NOMO-1 (cell line): ENCODE results near the gene PALD1.

Experiments used
- DNase-seq, 2 experiments: peaks; one replicate each; lab custom pipeline; 2025; ENCODE audit not compliant: unreplicated experiment in 2 of 2; lab: John Stamatoyannopoulos, UW

Gene PALD1

GRCh38 chr10:70504521-70505358 is 26.2 kb downstream of the PALD1 start:
- DNase-seq = no peak

GRCh38 chr10:70505908-70506307 is 27.3 kb downstream of the PALD1 start:
- no peak for DNase-seq

- DNase-seq = no peak
Measured at GRCh38 chr10:70507966-70508365, 29.4 kb downstream of the PALD1 start.

GRCh38 chr10:70508912-70509756 is 30.6 kb downstream of the PALD1 start:
- DNase-seq = no peak

DNA sequence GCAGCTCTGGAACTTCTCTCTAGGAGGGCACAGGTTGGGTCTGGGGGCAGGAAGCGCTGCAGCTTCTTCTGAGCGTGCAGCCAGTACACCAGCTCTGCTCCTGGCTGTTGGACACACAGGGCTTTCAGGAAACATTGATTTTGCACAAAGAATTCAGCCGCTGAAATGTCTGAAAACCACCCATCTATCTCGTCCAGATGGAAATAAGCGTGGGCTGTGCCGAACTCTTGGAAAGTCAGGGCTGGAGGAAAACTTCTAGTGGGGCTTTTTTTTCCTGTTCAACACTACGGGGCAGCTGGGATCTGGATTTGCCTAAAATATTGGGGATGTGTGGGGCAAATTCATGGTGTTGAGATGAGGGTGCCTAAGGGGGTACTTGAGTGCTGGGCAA is 31.2 kb downstream of the PALD1 start:
- DNase-seq = no peak

- no peak for DNase-seq
Measured at GRCh38 chr10:70510453-70510852, 31.9 kb downstream of the PALD1 start.

DNA sequence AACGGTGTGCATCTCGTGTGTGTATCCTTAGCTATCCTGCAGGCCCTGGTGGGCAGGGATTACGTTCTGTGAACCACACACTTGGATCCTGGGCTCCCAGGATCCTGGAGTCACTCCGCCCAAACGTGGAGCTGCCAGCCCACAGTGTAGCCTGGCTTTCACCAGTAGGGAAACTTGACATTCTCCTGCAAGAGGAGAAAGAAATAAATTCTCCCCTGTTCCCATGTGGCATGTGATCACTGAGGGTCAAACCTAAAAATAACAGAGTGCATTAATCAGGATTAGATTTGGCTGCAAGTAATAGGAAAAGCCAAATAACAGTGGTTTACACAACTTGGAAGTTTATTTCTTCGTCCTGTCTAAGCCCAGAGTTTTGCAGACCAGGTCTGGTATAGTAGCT is 32.3 kb downstream of the PALD1 start:
- DNase-seq = no peak

DNA sequence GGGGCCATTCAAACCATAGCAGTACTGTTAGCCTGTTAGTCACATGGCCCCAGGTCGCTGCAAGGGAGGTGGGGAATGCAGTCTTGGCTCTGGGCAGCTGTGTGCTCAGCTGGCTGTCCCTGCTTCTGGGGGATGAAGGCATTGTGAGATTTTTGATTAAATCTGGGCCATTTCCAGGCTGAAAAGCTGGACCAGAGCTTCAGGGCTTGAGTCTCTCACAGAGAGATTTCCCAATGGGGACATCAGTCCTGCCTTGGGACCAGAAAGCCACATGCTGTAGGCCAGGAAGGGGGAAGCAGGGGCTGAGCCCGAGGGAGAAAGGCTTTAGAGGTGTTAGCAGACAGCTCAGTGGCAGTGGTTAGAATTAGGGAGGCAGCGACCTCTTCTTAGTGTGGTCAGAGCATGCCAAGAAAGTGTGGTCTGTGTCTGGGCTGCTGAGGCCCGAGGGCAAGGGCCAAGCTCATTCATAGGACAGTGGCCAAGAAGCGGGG is 33.6 kb downstream of the PALD1 start:
- no peak for DNase-seq

DNA sequence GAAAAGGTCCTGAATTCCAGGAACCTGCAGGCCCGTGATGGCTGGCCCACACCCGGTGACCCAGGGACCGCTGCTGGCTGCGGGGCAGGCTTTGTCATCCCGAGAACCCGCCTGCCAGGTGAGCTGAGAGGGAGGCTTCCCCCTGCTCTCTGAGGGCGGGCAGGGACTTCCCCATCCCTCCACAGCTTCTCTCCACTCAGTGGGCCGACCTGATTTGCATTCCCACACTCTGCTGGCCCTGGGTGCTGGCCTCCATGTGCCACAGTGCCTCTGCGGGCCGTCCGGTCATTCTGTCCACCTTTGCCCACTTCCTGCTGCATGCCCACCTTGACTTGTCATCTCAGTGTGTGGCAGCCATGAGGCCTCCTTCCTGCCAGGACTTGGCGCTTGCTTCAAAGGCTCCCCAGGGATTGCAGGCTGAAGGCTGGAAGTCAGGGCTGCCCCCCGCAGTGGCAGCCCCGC is 35.3 kb downstream of the PALD1 start:
- DNase-seq = no peak

GRCh38 chr10:70514591-70514990 is 36.0 kb downstream of the PALD1 start:
- DNase-seq = no peak

- no peak for DNase-seq
Measured at GRCh38 chr10:70515035-70515667, 36.6 kb downstream of the PALD1 start.

GRCh38 chr10:70518695-70519094 is 40.1 kb downstream of the PALD1 start:
- DNase-seq = no peak

DNA sequence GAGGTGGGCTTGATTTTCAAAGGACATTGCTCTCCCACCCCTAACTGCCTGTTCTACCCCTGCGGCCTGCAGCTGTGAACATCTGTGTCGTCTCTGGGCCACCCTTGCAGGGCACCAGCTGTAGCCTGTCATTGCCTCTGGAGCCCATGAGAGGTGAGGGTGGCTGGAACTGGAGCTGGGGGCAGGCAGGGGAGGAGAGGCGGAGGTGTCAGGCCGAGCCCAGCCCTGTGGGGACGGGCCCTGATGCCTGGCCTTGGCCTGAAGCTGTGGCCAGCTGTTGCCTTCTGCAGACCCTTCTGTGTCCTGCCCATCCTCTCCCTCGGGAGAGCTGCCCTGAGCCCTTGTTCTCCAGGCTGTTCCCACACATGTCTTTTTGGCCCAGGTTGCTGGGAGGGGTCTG is 44.5 kb downstream of the PALD1 start:
- DNase-seq = no peak

DNA sequence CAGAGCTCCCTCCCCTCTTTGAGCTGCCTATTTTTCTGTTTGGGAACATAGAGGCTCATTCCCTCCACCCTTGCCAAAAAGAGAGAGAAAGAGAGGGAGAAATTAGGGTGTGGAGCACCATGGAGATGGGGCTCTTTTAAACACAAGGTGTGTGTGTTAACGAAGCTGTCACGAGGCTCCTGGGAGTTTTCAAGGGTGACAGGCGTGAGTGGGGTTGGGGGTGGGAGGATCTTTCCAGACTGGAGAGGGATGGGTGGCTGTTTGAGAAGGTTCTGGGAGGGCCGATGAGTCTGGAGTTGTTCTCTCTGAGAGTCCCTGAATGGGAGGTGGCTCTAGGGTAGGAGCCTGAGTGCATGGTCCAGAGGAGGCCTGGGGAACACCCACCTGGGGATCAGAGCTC is 45.0 kb downstream of the PALD1 start:
- DNase-seq = no peak

DNA sequence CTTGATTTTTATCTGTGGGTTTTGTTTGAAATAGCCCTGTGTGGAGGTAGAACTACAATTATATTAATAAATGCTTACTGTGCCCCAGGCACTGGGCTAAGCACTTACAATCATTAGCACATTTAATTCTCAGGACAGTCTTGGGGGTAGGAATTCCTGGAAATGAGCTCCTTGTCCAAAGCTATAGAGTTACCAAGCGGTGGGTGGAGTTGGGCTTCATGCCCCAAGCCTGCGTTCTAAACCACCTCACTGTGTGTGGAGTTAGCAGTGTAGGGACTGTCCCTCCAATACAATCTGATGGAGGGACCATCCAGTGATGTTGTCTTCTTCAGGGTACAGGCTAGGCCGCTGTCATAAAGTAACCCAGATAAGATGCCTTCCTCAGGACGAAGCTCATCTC is 49.7 kb downstream of the PALD1 start:
- no peak for DNase-seq

GRCh38 chr10:70528741-70529362 is 50.3 kb downstream of the PALD1 start:
- no peak for DNase-seq

DNA sequence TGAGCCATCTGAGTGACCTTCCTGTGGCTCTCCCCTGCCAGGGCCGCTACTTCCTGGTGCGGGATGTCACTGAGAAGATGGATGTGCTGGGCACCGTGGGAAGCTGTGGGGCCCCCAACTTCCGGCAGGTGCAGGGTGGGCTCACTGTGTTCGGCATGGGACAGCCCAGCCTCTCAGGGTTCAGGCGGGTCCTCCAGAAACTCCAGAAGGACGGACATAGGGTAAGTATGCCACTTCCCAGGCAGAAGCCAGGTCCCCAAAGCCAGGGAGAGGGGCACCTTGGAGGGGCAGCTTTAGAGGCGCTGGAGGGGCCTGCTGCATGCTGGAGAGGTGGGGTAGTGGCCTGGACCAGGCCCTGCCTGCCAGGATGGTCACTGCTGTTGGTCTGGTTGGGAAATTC is 51.3 kb downstream of the PALD1 start:
- no peak for DNase-seq

DNA sequence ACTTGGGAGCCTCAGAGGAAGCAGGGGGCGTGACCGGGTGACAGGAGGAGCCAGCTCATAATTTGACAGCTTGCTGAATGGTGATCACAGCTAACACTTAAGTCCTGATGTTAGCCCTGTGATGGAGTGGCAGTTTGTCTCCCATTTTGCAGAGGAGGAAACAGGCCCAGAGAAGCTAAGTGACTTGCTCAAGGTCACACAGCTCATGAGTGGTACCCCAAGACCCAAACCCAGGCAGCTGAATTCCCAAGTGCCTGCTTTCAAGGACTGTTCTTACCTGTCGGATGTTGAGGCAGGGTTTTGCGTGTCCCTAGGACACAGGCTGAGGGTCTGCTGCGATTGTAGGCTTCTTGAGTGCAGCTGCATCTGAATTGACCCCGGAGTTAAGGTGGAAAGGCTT is 51.7 kb downstream of the PALD1 start:
- DNase-seq = no peak

- DNase-seq = no peak
Measured at GRCh38 chr10:70532554-70533188, 54.1 kb downstream of the PALD1 start.

DNA sequence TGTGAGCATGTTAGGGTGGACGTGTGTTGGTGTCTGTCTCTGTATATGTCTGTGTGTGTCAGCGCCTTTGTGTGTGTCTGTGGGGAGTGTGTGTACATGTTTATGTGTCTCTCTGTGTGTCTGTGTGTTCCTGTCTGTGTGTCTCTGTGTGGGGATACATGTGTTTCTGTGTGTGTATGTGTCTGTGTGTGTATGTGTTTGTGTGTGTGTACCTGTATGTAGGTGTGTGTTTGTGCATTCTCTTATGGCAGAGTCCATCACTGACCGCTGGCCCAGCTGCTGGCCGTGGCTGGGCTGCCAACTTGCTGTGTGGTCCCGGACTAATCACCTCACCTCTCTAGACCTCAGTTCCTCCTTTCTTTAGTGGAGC is 54.6 kb downstream of the PALD1 start:
- no peak for DNase-seq
